NCI-H526 treated with DMSO at 0.1 percent for 48 hours (cell line): Measurements from ENCODE around the gene CATSPER1.

Experiments
- DNase-seq: peaks from one replicate; lab custom pipeline; 2025; lab: John Stamatoyannopoulos, UW

The CATSPER1 gene

DNA sequence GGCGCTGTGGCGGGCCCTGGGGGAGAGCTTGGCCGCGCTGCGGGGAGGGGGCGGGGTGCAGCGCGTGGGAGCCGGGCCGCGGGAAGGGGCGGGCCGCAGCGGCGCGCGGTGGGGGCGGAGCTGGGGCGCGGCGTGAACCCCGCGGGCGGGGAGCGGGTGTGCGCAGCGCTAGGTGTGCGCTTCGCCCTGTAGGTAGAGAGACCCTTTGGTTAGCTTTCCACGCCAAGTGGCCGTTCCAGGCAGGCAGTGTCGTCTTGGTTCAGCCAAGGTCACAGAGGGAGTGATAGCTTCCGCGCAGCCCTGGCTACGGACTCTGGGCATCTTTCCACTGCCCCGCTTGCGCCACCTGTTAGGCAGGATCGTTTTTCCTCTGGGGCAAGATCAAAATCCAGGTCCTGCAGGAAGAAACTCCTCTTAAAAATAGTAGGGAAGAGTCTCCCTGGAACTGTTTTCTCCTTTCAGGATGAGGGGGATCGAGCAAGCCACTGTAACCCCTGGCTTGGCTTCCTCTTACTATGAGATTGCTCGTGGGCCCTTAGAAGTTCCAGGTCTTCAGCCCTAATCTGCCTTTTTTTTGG, 23.5 kb downstream of the CATSPER1 start:
- no peak for DNase-seq

GRCh38 chr11:66001942-66002647, 24.2 kb downstream of the CATSPER1 start, which contains the start of the genes BANF1 and EIF1AD:
Gene BANF1 (plus strand): TSS chr11:66002503. CDS start chr11:66003251, 748 bp downstream.
Gene EIF1AD (minus strand): TSS chr11:66002157. CDS start chr11:66000389, 1,768 bp downstream.
- DNase-seq, result peak; percentile 100

DNA sequence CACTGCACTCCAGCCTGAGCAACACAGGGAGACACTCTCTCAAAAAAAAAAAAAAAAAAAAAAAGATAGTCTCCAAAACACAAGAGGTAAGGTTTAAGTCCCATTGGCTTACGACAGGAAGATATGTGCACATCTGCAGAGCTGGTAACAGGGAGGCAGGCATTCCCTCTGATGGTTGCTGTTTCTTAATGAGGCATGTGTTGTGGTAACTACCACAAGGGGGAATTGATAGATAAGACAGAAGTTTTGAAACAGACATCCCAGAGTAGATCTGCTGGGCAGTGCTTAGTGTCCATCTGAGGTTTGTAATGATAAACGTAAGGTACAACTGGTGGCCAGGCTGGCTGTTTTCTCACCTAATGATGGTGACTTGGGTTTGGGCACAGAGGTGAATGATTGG, 29.0 kb downstream of the CATSPER1 start:
- DNase-seq, result no peak

- DNase-seq, result no peak
Observed at GRCh38 chr11:65992056-65992455, 34.2 kb downstream of the CATSPER1 start.

DNA sequence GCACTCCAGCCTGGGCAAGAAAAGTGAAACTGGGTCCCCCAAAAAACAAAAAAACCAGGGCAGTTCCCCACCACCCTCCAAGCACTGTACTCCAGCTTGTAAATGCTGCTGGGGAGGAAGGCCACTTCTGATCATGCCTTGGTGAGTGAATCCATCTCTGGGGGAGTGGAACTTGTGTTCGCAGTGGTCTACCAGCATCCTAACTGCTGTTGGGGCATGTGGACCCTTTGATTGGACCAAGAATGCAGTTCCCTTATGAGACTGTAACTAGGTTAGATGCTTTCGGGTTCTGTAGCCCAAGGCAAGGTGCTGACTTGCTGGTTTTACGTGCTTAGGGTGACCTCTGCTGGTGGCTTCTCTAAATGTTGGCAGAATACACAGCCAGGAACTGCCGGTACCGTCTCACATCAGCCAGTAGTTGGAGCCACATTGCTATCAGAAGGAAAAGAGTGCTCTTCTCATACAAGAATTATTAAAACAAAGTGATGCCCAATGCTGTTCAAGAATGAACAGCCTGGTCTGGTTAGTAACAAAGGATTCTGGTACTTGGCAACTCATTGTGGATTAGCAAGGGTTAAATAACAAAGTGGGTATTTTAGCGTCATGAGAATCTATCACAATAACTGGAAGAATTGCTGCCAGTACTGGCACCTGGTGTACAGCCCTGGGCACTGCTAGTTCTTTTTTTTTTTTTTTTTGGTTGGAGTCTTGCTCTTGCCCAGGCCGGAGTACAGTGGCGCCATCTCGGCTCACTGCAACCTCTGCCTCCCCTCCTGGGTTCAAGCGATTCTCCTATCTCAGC, 37.3 kb downstream of the CATSPER1 start:
- peak; percentile 95 for DNase-seq

- no peak for DNase-seq
Observed at GRCh38 chr11:65987336-65987735, 38.9 kb downstream of the CATSPER1 start.

DNA sequence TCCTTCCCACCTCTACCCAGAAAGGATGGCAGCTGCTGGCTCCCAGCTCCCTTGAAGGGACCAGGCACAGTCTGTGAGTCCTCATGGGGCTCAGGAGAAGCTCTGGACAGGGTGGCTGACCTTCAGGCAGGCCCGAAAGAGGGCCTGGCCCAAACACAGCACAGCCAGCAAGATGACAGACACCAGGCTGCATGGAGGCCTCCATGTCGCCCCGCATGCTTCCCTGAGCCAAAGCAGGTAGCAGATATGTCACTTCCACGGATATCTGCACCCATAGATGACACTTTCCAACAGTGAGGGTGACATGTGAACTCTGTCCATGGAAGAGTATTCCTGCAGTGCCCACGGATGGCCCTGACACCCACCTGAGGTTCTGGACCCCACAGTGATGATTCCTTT, 42.7 kb downstream of the CATSPER1 start:
- no peak for DNase-seq

- no peak for DNase-seq
Observed at GRCh38 chr11:65982824-65983588, 43.3 kb downstream of the CATSPER1 start.

DNA sequence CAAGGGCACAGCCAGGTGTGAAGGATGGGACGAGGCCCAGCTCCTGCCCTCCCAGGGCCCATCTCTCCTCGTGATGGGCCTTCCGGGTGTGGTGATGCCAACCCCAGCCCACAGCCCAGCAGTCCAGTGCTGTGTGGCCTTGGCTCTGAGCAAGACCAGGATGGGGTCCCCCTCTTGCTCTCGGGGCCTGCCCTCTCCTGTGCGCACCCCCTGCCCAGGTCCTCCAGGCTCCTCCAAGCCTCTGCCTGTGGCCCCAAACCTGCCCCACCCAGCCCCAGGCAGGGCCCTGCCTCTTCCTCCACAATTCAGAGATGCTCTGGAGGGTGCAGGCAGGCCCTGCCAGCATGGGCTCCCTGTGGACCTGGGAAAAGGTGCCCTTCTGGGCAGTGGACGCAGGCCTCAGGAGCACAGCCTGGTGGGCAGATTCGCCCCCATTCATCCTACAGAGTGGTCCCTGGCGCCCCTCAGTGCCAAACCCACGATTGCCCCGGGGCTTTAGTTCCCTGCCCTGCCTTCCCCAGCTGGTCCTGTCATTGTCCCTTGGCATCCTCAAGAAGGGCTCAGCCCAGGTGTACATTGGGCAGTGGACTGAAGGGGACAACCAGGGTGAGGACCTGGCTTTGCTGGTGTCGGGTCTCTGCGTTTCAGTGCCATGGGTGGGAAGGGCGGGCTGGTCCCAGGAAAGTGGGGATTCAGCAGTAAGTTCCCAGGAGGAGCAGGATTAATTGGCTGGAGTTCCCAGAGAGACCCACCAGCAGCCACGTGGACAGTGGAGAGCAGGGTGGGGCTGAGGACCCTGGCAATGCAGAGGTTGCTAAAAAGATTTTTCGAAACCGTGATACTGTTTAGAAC, 44.1 kb downstream of the CATSPER1 start:
- no peak for DNase-seq

DNA sequence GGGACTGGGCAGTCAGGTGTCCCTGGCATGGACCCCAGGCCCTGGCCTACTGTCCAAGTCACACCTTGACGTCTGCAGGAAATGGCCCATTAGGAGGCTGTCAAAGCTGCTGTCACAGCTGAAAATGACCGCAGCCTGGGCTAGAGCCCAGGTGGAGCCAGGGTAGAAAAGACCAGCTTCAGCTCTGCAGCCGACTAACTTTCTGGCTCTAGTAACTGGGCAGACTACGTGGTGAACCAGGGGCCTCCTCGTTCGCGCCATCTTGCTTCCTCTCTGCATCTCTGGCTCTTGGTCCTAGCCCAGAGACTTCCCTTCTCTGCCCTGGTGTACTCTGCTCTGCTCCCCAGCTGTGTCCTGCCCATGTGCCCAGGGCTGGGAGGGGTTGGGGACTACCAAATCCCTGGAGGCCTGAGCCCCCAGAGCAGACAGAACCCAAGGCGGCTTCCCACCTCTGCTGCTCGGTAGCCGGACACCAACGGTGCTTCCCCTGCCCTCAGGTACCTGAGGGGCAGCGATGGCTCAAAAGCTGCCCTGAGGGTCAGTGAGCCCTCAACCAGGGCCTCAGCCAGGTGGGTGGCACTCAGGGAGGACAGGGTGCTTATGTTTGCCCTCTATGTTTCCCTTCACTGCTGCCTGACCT, 45.1 kb downstream of the CATSPER1 start:
- DNase-seq, result no peak

- no peak for DNase-seq
Observed at GRCh38 chr11:65979261-65979759, 47.0 kb downstream of the CATSPER1 start.

GRCh38 chr11:65978391-65979238, 47.7 kb downstream of the CATSPER1 start:
- DNase-seq, result no peak

GRCh38 chr11:65977621-65978390, 48.5 kb downstream of the CATSPER1 start:
- no peak for DNase-seq

DNA sequence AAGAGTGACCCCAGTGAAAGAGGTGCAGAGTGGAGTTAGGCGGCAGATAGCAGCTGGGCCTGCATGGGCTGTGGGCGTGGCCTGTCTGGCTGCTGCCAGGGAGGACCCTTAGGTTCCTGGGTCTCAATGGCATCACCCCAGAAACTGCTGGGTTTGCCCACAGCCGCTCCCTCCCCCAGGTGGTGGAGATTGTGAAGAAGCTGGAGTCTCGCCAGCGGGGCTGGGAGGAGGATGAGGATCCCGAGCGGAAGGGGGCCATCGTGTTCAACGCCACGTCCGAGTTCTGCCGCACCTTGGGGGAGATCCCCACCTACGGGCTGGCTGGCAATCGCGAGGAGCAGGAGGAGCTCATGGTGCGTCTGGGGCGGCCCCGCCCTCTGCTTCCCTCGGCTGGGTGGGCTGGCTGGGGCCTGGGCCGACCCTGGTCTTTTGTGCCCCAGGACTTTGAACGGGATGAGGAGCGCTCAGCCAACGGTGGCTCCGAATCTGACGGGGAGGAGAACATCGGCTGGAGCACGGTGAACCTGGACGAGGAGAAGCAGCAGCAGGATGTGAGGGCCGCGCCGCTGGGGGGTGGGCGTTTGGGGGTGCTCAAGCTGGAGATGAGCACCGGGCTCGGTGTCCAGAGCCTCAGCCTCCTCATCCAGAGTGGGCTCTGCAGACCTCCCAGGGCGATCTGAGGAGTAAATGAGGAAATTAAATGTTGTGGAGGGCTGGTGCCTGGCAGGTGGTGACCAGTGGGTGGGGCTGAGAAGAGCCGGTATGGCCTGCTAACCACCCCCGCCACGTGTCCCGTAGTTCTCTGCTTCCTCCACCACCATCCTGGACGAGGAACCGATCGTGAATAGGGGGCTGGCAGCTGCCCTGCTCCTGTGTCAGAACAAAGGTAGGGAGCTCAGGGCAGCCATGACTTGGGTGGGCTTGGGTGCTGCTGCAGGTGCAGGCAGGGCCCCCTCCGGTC, 49.8 kb downstream of the CATSPER1 start:
- DNase-seq, result no peak

GRCh38 chr11:65975771-65976170, 50.5 kb downstream of the CATSPER1 start:
- DNase-seq, result no peak

GRCh38 chr11:65973439-65974110, 52.7 kb downstream of the CATSPER1 start:
- DNase-seq, result no peak

DNA sequence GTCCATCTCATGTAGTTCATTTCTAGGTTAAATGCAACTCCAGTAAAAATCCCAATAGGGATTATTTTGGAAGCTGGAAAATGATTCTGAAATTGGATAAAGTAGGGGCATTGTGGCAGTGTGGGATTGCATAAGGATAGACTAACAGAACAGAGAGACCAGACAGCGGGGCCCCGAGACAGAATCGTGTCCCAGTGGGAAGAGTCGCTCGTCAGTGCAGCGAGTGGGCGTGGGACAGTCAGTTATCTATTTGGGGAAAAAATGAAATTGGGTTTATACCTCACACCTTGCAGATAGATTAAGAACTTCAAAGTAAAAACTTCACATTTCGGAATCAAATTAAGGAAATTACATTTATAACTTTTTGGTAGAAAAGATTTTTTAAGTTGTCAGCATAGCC, 54.2 kb downstream of the CATSPER1 start:
- DNase-seq, result no peak
